ENCODE data around the gene SHLD1.

- TF ChIP-seq EZH2phosphoT487 (IDR thresholded peaks at IDR 0.05; ENCODE audit: insufficient read depth, low read depth), result no peak
- no peak for TF ChIP-seq EZH2 (IDR thresholded peaks at IDR 0.05; ENCODE audit: insufficient read depth, poor library complexity, severe bottlenecking)
Observed at GRCh38 chr20:5833309-5833941, 83.2 kb downstream of the SHLD1 start.

All from GM23248 (cell line).